Fibroblast of lung (primary cell): ENCODE data around the gene CAMK2B.

Source experiments
- CTCF ChIP-seq, 2 donors: IDR thresholded peaks in 1 of 2; conservative IDR thresholded peaks in 1 of 2; 1 replicate in 1 of 2; 2 replicates in 1 of 2; pipeline ENCODE4 v1.5.1; 2011 to 2012; ENCODE audit warnings: low read length in 2 of 2, control low read depth in 1 of 2, inconsistent platforms in 1 of 2, low read depth in 1 of 2, mild to moderate bottlenecking in 1 of 2
- EZH2 ChIP-seq: IDR thresholded peaks from 2 replicates; pipeline ENCODE4 v1.5.1; 2012; ENCODE audit warnings: low read length, control low read depth, mild to moderate bottlenecking; ENCODE audit errors: missing control alignments

- TF ChIP-seq CTCF (conservative IDR thresholded peaks at IDR 0.05 in 1 of 2, IDR thresholded peaks at IDR 0.05 in 1 of 2; ENCODE audit: low read depth in 1 of 2, low read length in 2 of 2) (no peak), EZH2 (no peak)
Measured at GRCh38 chr7:44229546-44230105, 95.8 kb downstream of the CAMK2B start.
